HCT116 (cell line): Measurements from ENCODE around the gene DOK6.

ENCODE experiments used
- CTCF ChIP-seq, 3 experiments: fragments of 200-600 bp in 1 of 3; sonication (generic) in 1 of 3; IDR thresholded peaks in 2 of 3; conservative IDR thresholded peaks in 1 of 3; 2 replicates each; pipeline ENCODE4 v1.5.1; 2012 to 2017; ENCODE audit warnings: low read depth in 2 of 3, low read length in 2 of 3, antibody characterized with exemption in 1 of 3, borderline replicate concordance in 1 of 3, control low read depth in 1 of 3, mild to moderate bottlenecking in 1 of 3, mixed read lengths in 1 of 3, mixed run types in 1 of 3, moderate library complexity in 1 of 3; ENCODE audit not compliant: insufficient read depth in 1 of 3
- EZH2 ChIP-seq: fragments of 200-600 bp; sonication (generic); IDR thresholded peaks from 2 replicates; pipeline ENCODE4 v1.6.1; 2017; ENCODE audit warnings: antibody characterized with exemption, mixed run types
- EZH2phosphoT487 ChIP-seq: fragments of 200-600 bp; IDR thresholded peaks from 2 replicates; pipeline ENCODE4 v1.6.1; 2018; ENCODE audit warnings: antibody characterized with exemption, borderline replicate concordance
- MAX ChIP-seq: IDR thresholded peaks from 2 replicates; pipeline ENCODE4 v1.6.1; 2012
- TCF7L2 ChIP-seq: IDR thresholded peaks from 2 replicates; pipeline ENCODE4 v1.7.0; 2011; ENCODE audit warnings: borderline replicate concordance, inconsistent platforms; ENCODE audit not compliant: insufficient read depth, insufficient read length; ENCODE audit errors: extremely low read depth

GRCh38 chr18:69830189-69830588 lies 429.5 kb downstream of the DOK6 start:
- no peak for TF ChIP-seq CTCF (IDR thresholded peaks at IDR 0.05 in 2 of 3, conservative IDR thresholded peaks at IDR 0.05 in 1 of 3; ENCODE audit: borderline replicate concordance in 1 of 3, insufficient read depth in 1 of 3, low read depth in 2 of 3, low read length in 2 of 3)
- no peak for TF ChIP-seq MAX
- TF ChIP-seq EZH2 = no peak
- no peak for TF ChIP-seq EZH2phosphoT487
- no peak for TF ChIP-seq TCF7L2
